HEK293T (cell line): ENCODE data around the gene DHFR2.

Experiments used
- ARNT ChIP-seq: fragments of 450-650 bp; IDR thresholded peaks from 2 replicates; pipeline ENCODE4 v1.6.1; 2017; ENCODE audit warnings: mild to moderate bottlenecking
- ELF4 ChIP-seq: fragments of 450-650 bp; IDR thresholded peaks from 2 replicates; pipeline ENCODE4 v1.6.1; 2017; ENCODE audit warnings: antibody characterized with exemption
- FOXA1 ChIP-seq: fragments of 450-650 bp; IDR thresholded peaks from 2 replicates; pipeline ENCODE4 v1.6.1; 2016; ENCODE audit warnings: mild to moderate bottlenecking
- FOXK2 ChIP-seq: fragments of 450-650 bp; IDR thresholded peaks from 2 replicates; pipeline ENCODE4 v1.6.1; 2016; ENCODE audit warnings: mild to moderate bottlenecking
- FOXM1 ChIP-seq: fragments of 450-650 bp; IDR thresholded peaks from 2 replicates; pipeline ENCODE4 v1.6.1; 2017; ENCODE audit warnings: mild to moderate bottlenecking, borderline replicate concordance
- HDGF ChIP-seq: fragments of 450-650 bp; IDR thresholded peaks from 2 replicates; pipeline ENCODE4 v1.6.1; 2017; ENCODE audit warnings: antibody characterized with exemption, borderline replicate concordance
- L3MBTL2 ChIP-seq: fragments of 450-650 bp; conservative IDR thresholded peaks from 2 replicates; pipeline ENCODE4 v1.6.1; 2016; ENCODE audit warnings: mild to moderate bottlenecking
- LEF1 ChIP-seq: fragments of 450-650 bp; IDR thresholded peaks from 2 replicates; pipeline ENCODE4 v1.6.1; 2017; ENCODE audit warnings: mild to moderate bottlenecking, borderline replicate concordance
- SP1 ChIP-seq: fragments of 450-650 bp; IDR thresholded peaks from 2 replicates; pipeline ENCODE4 v1.6.1; 2017
- SUZ12 ChIP-seq: fragments of 450-650 bp; IDR thresholded peaks from 2 replicates; pipeline ENCODE4 v1.6.1; 2016; ENCODE audit warnings: mild to moderate bottlenecking
- ZNF384 ChIP-seq: fragments of 450-650 bp; IDR thresholded peaks from 2 replicates; pipeline ENCODE4 v1.6.1; 2016

DNA sequence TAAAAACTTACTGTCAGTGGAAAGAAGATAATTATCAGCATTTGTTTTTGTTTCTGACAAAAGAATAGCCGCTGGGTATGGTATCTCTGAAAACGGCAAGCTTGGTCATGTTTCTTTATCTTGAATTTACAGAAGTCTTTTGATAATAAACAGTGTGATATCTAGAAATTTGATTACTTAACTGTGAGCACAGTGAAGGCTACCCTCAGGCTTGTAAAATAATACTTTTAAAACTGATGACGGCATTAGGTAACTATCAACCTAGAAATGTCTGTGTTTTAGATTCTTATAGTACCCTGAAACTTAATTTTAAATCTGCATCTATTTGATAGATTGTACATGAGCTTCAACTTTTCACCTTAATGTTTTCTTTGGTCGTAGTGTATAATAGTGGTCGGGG, 43.6 kb upstream of the DHFR2 start:
- TF ChIP-seq FOXM1 (no peak), ELF4 (no peak), FOXA1 (no peak), SP1 (no peak), SUZ12 (no peak), LEF1 (no peak), FOXK2 (no peak), L3MBTL2 (no peak), ZNF384 (no peak), ARNT (no peak), HDGF (no peak)
